HG02610 (cell line): ENCODE data around the gene AP1M1.

Experiments
- ATAC-seq: cut with Tn5 transposase; IDR thresholded peaks from one replicate; pipeline ENCODE4 v1.9.1; 2021; ENCODE audit warnings: mild to moderate bottlenecking, moderate library complexity; ENCODE audit not compliant: unreplicated experiment

Gene AP1M1

DNA sequence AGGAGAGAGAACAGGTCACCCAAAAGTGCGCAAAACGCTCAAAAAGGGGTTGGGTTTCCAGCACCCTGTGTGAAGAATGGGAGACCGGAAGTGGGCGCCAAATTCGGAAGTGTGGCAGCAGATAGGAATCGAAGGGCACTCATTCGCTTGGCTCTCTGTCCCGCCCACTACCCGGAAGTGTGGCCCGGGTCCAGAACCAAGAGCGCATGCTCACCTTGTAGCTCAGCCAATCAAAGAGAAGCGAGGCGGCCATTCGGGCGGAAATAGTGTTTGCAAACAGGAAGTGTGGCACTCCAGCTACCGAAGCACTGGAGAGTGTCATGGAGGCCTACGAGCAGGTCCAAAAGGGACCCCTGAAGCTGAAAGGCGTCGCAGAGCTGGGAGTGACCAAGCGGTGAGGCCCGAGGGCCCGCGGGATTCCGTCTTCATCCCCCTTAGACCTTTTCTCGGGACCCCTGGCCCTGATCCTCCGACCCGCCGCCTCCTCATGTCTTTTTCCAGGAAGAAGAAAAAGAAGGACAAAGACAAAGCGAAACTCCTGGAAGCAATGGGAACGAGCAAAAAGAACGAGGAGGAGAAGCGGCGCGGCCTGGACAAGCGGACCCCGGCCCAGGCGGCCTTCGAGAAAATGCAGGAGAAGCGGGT lies 12.5 kb upstream of the AP1M1 start, which contains the start of gene FAM32A:
FAM32A (plus strand) TSS at position 288 of the 645 bp plus-strand sequence; CDS start at position 321, 33 bp downstream.
- peak; percentile 87 for ATAC-seq

DNA sequence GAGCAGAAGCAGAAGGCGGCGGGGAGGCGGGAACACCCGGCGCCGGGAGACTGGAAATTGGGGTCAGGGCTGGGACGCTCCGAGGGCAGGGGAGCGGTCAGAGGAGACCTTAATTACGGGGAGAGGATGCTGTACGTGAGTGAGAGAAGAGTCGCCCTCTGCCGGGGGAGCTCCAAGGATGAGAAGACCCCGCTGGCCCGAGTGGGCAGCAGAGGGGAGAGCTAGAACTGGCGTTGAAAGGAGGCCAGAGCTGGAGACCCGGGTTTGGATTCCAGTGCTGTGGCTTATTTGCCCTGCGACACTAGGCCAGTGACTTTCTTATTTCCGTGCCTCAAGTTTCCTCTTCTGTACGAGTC lies 12.0 kb upstream of the AP1M1 start:
- ATAC-seq = no peak

DNA sequence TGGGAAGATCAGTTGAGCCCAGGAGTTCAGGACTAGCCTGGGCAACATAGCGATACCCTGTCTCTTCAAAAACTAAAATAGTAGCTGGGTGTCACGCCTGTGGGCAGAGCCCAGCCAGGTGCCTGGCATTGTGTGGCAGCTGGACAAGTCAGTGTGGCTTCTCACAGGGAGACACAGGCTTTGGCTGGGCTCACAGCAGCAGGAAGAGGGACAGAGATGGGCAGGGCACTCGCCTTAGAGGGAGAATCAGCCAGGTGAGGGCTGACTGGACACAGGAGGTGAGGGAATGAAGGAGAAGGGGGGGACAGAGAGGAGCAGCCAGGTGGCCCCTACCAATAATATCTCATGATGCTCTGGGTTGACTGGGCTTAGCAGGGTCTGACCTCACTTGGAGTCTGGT lies 9.2 kb upstream of the AP1M1 start:
- no peak for ATAC-seq

DNA sequence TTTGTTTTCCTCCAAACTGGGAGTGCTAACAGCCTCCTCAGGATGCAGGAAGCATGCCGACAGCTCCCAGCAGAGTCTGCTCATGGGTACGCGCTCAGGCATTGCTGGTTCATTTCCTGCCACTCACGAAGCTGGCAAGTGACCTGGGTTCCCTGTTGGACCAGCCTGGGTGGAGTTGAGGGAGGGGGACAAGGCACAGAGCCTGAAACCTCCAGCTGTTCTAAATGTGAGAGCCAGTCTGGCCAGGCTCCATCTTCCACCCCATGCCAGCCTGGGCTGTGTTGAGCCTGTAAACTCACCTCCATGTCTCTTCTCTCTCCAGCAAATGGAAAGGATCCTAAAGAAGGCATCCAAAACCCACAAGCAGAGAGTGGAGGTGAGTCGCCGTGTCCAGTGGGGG lies 7.5 kb upstream of the AP1M1 start:
- ATAC-seq = no peak

DNA sequence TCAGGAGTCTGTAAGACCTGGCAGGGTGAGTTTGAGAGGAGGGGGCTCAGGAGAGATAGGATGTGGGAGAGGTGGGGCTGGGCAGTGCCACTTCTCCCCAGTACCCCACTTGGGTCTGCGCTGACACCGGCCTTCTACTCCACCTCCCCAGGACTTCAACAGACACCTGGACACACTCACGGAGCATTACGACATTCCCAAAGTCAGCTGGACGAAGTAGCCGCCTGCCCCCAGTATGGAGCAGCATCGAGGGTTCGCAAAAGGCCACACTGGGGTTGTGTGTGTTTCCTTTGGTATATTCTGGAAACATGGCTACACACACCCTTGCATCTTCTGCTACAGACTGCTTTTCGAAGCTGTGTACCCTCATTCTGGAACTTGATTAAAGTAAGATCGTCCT lies 7.0 kb upstream of the AP1M1 start:
- ATAC-seq = no peak

DNA sequence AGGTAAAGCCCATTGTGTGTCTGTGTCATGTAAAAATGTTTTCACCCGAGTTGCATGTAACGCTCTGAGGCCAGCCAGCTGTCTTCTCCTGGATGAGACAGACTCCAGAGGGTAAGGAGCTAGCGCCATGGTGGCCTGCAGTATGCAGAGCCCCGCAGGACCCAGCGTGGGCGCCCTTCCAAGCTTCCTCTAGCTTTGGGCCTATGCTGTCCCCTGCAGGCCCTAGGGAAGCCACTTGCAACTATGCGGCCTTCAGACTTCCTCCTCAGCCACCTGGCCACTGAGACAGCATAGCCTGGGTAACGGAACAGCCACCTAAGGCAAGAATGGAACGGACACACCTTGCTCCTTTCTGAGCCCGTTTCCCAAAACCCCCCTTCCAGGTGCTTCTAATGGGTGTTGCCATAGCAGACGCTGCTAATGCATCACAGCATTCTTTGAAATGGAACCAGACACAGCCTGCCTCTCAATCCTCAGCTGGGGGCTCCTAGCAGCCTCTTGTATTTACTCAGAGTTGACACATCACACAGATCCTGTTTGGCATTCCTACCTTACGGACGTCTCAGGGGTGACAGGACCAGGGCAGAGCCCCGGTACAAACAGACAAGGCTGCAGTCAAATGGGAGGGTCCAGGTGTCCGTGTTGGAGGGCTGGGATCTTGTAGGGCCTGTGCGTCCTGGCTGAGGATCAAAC lies 6.3 kb upstream of the AP1M1 start:
- no peak for ATAC-seq

DNA sequence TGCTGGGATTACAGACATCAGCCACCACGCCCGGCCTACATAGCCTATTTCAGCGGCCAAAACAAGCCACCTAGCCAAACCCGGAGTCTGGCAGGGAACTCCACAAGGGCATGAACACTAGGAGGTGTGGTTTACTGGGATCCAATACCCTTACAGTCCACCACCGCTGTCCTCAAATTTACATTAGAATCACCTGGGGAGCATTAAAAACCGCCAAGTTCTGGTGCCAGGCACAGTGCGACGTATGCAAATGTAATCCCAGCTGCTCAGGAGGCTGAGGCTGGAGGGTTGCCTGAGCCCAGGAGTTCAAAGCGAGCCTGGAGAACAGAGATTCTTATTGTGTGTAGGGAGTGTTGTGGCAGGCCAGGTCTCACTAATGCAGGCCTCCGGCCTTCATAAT lies 4.2 kb upstream of the AP1M1 start:
- no peak for ATAC-seq

DNA sequence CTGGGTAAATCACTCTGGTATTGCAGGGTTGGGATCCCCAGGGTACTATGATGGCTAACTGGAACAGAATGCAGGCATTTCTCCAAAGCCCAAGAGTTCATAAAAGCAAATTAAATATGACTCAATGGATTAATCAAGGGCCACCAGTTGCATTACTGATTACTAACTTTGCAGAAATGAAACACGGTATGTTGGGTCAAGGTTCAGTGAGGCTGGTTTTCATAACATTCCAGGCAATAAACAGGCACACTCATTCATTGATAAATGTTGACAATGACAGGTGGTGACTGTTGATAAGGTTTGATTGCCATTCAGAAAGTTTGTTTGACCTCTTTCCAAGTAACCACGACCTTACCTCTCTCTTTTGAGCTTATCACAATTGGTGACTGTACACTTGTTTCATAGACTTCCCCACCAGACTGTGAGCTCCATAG lies 506 bp upstream of the AP1M1 start:
- no peak for ATAC-seq

DNA sequence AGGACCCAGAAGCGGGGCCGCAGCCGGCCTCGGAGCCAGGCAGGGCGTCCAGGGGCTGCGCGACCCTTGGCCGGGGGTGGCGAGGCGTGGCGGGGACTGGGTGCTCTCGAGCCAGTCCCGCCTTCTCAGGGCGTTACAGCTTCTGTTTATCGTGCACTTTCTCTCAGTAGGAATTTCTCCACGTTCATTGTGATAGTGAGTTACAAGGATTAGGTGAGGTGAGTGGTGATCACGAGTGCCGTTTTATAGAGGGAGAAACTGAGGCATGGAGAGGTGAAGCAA lies 600 bp downstream of the AP1M1 start:
- ATAC-seq = peak; percentile 3

DNA sequence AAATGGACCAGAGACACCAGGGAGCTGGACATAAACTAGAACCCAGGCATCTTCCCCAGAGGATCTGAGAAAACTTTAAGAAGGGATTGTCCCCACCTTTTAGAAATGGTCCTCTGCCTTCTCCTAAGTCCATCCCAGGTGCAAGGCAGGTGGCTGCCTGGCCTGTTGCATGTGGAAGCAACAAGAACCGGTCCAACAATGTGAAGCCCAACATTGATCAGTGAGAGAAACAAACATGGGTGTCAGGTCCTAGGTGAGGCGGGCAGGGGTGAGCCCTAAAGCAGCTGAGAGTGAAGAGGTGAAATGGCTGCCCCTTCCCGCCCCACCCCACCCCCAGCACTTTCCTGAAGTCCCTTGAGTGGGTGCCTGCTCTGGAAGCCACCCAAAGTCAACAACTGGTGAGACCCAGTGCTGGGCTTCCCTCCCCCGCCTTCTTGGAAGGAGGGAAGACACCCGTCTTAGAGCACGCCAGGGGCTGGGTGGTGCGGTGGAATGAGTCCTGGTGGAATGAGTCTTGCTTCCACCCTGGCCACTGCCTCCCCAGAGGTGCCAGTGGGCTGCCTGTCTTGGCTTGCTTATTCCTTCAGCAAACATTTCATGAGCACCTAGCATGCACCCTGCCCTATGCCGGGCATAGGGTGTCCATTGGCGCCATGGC lies 1.7 kb downstream of the AP1M1 start:
- no peak for ATAC-seq

DNA sequence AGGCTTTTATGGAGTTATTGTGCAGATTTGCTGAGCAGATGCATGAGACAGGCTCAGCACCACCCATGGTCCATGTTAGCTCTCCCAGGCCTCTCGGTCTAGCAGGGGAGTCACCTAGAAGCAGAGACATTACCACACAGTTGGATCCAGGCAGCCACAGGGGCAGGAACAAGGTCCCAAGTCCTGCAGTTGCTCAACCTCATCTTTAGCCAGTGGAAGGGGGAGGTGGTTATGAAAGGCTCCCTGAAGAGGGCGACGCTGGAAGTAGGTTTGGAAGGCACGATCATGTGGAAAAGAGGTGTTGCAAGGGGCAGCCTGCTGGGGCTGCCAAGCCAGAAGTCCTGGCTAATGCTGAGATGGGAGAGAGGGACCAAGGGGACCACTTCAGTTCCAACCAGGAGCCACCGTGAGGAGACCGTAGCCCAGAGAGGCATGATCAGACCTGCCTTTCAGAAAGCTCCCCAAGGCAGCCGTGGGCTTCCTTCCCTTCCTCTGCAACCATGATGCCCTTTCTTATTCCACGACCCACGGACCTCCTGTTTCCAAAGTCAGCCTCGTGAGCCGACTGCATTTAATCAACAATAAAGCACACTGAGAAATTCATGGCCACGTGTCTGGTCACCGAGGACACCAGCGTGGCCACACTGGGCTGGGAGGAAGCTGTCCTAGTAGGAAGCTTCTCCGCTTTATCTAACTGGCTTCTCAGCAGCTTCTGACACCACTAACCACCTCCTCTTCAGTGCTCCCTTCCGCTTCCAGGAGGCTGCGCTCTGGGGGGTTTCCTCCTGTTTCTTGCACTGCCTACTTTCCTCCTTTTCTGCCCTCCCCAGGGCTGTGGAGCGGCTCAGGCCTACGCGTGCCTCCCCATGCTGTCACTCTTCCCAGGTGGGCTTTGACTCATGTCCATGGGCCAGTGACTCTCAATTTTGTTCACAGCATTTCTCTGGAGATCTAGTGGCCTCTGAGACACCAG lies 2.6 kb downstream of the AP1M1 start:
- no peak for ATAC-seq

DNA sequence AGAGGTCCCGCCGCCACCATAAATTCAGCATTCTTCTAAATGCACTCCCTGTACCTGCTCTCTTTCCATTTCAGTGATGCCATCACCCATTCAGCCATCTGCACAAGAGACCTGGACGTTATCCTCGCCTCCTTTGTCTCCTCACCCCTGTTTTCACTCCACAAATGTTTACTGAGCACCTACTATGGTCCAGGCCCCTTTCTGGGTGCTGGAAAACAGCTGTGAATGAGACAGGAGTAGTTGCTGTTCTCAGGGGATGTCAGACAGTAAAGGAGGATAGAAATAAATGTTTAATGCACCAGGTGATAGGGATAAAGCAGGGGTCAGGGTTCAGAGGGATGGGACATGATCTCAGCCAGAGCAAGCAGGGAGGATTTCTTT lies 3.3 kb downstream of the AP1M1 start:
- no peak for ATAC-seq

DNA sequence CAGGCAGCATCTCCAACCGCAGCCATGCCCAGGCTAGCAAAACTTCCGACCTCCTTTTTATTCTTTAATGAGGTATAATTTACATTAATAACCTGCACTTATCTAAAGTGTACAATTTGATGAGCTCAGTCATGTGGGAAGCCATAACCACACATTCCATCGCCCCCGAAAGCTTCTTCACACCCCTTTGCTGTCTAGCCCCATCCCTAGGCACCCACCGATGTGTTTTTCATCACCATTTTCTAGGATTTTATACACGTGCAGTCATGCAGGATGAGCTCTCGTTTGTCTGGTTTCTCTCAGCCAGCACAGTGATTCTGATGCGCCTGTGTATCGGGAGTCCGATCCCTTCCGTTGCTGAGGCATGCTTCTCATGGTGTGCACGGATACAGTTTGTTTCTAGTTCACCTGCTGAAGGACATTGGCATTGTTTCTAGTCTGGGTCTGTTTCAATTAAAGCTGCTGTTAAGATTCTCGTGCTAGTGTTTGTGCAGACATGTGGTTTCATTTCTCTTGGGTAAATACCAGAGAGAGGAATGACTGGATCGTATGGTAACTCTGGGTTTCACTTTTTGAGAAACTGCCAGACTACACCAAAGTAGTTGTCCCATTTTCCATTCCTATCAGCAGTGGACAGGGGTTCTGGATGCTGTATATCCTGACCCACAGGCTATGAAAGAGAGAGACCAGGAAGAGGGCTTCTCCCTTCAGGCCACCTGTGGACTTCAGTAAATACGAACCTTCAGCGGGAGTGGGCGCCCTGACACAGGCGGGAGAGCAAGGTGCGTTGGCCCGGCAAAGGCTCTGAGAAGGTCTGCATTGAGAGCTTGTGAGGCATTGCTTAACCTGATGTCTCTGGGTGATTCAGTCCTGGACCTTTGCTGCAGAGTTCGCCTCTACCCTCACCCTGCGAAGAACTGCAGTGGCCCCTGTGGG lies 4.9 kb downstream of the AP1M1 start:
- ATAC-seq = no peak

DNA sequence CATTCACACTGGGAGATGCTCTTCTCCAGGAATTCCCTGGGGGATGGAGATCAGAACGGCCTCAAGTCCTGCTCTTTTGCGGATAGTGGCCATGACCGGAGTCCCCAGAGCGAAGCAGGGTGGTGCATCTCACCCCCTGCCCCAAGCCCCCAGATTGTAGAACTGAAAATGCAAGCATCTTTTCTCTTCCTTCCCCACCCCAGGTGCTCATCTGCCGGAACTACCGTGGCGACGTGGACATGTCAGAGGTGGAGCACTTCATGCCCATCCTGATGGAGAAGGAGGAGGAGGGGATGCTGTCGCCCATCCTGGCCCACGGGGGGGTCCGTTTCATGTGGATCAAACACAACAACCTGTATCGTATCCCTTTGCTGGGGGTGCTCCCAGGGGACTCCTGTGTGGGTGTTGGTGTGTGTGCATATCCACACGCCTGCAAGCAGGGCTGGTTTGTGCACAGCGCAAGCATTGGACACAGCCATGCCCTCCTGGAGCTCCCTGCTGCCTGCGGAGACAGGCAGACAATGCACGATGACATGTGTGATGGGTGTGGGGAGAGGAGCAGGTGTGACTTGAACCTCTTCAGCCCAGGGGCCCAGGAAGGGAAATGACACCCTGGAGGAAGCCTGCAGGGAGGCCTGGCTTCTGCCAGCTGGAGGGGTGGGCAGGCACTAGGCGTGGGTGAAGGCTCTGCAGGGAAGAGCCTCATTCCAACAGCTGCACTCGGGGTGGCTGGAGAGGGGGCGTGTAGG lies 5.7 kb downstream of the AP1M1 start:
- no peak for ATAC-seq

DNA sequence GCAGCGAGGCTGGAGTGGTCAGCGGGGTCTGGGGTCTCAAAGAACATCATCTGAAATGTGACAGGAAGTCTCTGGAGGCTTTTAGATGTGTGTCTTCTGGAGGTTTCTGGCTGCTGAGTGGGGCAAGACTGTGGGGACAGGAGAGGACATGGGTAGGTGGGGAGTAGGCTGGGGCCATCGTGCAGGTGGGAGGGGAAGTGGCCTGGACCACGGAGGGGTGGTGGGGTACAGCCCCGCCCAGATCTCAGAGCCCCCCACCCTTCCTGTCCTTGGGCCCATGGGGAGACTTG lies 6.2 kb downstream of the AP1M1 start:
- ATAC-seq = no peak

DNA sequence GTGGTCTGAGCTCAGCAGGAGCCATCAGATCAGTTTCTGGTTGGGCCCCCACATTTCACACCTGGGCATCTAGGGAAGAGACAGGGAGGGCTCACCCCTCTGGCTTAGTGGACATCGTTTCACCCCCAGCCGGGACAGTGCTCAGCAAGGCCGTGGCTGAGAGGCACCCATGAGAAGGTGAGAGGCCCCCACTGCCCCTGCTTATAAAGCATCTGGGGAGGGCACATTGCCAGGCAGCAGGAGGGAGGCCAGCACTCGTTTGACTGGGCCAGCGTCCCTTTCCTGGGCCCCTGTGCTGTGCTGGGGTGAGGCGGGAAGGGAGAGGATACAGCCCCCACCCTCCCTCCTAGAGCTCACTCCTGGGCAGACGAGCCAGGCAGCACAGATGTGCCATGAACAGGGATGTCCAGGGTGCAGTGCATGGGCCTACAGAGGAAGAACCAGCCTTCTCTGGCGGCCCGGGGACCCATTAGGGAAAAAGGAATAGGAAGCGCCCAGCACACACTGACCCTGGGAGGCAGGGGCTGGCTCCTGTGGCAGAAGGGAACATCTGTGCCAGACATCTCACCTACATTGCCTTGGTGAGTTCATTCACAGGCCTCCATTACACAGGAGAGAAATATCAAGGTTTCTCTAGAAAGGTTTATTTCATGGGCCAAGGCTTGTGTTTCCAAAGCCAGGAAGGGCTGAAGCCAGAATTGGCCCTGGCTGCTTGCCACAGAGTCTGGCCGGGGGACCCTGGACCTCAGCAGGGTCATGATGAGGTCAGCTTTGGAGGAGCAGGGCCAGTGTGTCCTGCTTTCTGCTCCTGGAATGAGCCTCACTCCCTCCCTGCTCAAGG lies 7.7 kb downstream of the AP1M1 start:
- ATAC-seq = no peak

DNA sequence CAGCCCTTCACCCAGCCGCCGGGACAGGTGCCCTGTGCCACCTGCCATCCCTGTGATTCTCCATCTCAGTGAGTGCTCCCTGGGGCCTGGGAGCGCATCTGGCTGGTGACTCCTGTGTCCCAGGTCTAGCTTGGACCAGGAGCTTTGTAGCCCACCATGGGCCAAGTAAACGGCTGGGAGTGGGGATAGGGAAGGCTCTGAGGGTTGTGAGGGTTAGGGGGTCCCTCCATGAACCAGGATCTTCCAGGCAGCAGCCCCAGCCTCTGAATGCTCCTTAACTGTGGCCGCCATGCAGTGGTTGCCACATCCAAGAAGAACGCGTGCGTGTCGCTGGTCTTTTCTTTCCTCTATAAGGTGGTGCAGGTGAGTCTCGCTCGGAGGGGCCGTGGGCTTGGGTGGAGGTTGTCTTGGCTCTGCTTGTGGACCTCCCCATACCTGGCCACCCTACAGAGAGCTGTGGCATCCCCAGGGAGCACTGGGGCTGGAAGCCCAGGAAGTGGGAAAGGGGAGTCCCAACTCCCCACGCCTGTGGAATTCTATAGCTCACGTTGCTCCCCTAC lies 8.4 kb downstream of the AP1M1 start:
- no peak for ATAC-seq

DNA sequence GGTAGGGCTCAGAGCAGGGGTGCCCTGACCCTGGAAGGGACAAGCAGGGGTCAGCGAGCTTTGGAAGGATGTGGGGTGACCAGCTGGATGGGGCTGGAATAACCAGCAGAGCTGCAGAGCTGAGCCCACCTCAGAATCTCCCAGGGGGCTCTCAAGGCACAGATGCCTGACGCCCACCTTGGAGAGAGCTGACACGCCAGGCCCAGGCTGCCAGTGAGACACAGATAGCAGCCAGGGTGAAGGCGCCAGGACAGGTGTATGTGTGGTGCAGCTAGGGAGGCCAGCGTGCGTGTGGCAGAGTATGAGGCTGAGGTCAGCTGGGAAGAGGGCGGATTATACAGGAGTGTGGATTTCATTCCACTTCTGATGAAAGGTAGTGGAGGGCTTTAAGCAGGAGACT lies 8.9 kb downstream of the AP1M1 start:
- ATAC-seq = no peak

DNA sequence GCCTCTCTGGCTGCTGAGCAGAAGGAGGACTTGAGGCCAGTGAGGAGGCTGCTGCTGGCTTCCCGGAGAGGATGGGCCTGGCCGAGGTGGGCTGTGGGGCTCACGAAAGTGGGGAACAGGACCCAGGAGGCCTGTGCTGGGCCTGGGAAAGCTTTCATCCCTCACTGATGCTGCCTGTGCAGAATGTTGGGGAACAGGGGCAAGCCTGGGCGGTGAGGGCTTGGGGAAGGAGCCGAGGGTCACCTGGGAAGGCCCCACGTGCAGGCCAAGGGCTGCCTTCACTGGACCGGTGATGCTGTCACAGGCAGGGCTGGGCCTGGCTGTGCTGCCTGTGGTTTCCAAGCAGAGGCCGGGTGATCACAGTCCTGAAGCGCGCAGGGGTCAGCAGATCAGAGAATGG lies 9.4 kb downstream of the AP1M1 start:
- ATAC-seq = no peak
